ENCODE measurements around the gene PBXIP1.

Gene PBXIP1

DNA sequence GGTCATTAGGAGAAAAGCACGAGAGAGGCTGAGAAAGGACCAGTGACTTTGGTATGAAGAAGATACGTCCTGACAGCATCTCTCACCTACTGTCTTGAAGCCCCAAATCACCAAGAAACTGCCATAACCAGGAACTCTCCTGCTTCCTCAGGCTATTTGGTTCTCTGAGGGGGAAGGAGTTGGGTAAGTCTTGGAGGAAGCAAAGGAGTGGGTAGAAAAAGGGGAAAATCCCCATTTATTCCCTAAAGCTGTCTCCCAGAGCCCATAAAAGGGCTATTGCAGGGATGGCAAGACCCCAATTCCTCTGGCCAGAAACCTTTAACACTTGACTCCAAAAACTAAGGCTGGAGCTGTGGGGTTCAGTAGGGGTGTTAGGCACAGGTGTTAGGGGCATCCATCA, 2.1 kb upstream of the PBXIP1 start:
- no peak for TF ChIP-seq ZFP3 (CRISPR knock-in tag; IDR thresholded peaks at IDR 0.05)
- no peak for TF ChIP-seq PPARA (CRISPR knock-in tag; IDR thresholded peaks at IDR 0.05; ENCODE audit: borderline replicate concordance)
- TF ChIP-seq, protein P1, sequence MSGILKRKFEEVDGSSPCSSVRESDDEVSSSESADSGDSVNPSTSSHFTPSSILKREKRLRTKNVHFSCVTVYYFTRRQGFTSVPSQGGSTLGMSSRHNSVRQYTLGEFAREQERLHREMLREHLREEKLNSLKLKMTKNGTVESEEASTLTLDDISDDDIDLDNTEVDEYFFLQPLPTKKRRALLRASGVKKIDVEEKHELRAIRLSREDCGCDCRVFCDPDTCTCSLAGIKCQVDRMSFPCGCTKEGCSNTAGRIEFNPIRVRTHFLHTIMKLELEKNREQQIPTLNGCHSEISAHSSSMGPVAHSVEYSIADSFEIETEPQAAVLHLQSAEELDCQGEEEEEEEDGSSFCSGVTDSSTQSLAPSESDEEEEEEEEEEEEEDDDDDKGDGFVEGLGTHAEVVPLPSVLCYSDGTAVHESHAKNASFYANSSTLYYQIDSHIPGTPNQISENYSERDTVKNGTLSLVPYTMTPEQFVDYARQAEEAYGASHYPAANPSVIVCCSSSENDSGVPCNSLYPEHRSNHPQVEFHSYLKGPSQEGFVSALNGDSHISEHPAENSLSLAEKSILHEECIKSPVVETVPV (CRISPR knock-in tag; IDR thresholded peaks at IDR 0.05) = no peak
- TF ChIP-seq, protein P2, sequence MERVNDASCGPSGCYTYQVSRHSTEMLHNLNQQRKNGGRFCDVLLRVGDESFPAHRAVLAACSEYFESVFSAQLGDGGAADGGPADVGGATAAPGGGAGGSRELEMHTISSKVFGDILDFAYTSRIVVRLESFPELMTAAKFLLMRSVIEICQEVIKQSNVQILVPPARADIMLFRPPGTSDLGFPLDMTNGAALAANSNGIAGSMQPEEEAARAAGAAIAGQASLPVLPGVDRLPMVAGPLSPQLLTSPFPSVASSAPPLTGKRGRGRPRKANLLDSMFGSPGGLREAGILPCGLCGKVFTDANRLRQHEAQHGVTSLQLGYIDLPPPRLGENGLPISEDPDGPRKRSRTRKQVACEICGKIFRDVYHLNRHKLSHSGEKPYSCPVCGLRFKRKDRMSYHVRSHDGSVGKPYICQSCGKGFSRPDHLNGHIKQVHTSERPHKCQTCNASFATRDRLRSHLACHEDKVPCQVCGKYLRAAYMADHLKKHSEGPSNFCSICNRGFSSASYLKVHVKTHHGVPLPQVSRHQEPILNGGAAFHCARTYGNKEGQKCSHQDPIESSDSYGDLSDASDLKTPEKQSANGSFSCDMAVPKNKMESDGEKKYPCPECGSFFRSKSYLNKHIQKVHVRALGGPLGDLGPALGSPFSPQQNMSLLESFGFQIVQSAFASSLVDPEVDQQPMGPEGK (CRISPR knock-in tag; IDR thresholded peaks at IDR 0.05; ENCODE audit: borderline replicate concordance) = no peak
- TF ChIP-seq TOX (CRISPR knock-in tag; IDR thresholded peaks at IDR 0.05; ENCODE audit: borderline replicate concordance) = no peak
- TF ChIP-seq GLIS3 (CRISPR knock-in tag; IDR thresholded peaks at IDR 0.05) = no peak
- TF ChIP-seq, protein P3, sequence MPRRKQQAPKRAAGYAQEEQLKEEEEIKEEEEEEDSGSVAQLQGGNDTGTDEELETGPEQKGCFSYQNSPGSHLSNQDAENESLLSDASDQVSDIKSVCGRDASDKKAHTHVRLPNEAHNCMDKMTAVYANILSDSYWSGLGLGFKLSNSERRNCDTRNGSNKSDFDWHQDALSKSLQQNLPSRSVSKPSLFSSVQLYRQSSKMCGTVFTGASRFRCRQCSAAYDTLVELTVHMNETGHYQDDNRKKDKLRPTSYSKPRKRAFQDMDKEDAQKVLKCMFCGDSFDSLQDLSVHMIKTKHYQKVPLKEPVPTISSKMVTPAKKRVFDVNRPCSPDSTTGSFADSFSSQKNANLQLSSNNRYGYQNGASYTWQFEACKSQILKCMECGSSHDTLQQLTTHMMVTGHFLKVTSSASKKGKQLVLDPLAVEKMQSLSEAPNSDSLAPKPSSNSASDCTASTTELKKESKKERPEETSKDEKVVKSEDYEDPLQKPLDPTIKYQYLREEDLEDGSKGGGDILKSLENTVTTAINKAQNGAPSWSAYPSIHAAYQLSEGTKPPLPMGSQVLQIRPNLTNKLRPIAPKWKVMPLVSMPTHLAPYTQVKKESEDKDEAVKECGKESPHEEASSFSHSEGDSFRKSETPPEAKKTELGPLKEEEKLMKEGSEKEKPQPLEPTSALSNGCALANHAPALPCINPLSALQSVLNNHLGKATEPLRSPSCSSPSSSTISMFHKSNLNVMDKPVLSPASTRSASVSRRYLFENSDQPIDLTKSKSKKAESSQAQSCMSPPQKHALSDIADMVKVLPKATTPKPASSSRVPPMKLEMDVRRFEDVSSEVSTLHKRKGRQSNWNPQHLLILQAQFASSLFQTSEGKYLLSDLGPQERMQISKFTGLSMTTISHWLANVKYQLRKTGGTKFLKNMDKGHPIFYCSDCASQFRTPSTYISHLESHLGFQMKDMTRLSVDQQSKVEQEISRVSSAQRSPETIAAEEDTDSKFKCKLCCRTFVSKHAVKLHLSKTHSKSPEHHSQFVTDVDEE (CRISPR knock-in tag; IDR thresholded peaks at IDR 0.05) = no peak
- no peak for TF ChIP-seq ESRRG (CRISPR knock-in tag; IDR thresholded peaks at IDR 0.05)
- no peak for TF ChIP-seq ARNTL (CRISPR knock-in tag; IDR thresholded peaks at IDR 0.05; ENCODE audit: borderline replicate concordance, low read depth)
- TF ChIP-seq TCF4 (CRISPR knock-in tag; IDR thresholded peaks at IDR 0.05; ENCODE audit: borderline replicate concordance) = no peak
- no peak for TF ChIP-seq OSR1 (CRISPR knock-in tag; IDR thresholded peaks at IDR 0.05)
- TF ChIP-seq SNAI2 (CRISPR knock-in tag; IDR thresholded peaks at IDR 0.05) = no peak
- TF ChIP-seq ZNF70 (CRISPR knock-in tag; IDR thresholded peaks at IDR 0.05) = no peak
- TF ChIP-seq ZFP30 (CRISPR knock-in tag; IDR thresholded peaks at IDR 0.05) = no peak
- TF ChIP-seq ZC3H10 (CRISPR knock-in tag; IDR thresholded peaks at IDR 0.05) = no peak
- no peak for TF ChIP-seq BACH2 (CRISPR knock-in tag; IDR thresholded peaks at IDR 0.05; ENCODE audit: borderline replicate concordance)
- TF ChIP-seq CSDC2 (CRISPR knock-in tag; IDR thresholded peaks at IDR 0.05) = no peak
- TF ChIP-seq, protein P4, sequence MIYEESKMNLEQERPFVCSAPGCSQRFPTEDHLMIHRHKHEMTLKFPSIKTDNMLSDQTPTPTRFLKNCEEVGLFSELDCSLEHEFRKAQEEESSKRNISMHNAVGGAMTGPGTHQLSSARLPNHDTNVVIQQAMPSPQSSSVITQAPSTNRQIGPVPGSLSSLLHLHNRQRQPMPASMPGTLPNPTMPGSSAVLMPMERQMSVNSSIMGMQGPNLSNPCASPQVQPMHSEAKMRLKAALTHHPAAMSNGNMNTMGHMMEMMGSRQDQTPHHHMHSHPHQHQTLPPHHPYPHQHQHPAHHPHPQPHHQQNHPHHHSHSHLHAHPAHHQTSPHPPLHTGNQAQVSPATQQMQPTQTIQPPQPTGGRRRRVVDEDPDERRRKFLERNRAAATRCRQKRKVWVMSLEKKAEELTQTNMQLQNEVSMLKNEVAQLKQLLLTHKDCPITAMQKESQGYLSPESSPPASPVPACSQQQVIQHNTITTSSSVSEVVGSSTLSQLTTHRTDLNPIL (CRISPR knock-in tag; IDR thresholded peaks at IDR 0.05; ENCODE audit: low read depth) = no peak
- no peak for ATAC-seq

DNA sequence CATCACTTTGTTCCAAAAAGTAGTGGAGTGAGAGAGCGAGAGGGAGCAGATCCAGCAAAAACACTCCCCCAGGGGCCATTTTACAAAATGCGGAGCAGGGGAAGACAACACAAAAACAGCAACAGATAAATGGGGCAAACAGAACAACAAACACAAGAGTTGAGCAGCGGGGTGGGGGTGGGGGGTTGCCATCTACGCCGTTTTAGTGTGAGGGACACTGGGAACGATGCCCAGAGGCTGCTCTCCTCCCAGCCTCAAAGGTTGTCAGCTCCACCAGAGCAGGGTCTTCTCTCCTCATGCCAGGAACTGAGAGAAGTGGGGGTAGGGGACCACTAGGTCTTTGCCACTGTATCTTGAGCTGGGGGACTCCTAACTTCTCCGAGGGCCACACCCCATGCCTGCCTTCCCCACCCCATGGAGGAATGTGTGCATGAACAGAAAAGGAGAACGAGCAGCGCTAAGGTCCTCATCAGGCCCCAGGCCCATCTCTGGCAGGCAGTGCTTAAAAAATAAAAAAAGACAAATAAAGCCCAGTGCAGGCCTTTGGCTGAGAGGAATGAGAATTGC, 1.3 kb upstream of the PBXIP1 start:
- TF ChIP-seq RARB (CRISPR knock-in tag; IDR thresholded peaks at IDR 0.05) = no peak
- no peak for TF ChIP-seq ZFP30 (CRISPR knock-in tag; IDR thresholded peaks at IDR 0.05)
- TF ChIP-seq, protein P4 (CRISPR knock-in tag; IDR thresholded peaks at IDR 0.05; ENCODE audit: low read depth) = no peak
- TF ChIP-seq ESRRG (CRISPR knock-in tag; IDR thresholded peaks at IDR 0.05) = no peak
- no peak for TF ChIP-seq ZNF70 (CRISPR knock-in tag; IDR thresholded peaks at IDR 0.05)
- no peak for TF ChIP-seq CSDC2 (CRISPR knock-in tag; IDR thresholded peaks at IDR 0.05)
- TF ChIP-seq, protein P2 (CRISPR knock-in tag; IDR thresholded peaks at IDR 0.05; ENCODE audit: borderline replicate concordance) = no peak
- no peak for TF ChIP-seq PPARA (CRISPR knock-in tag; IDR thresholded peaks at IDR 0.05; ENCODE audit: borderline replicate concordance)
- TF ChIP-seq ZNF565 (CRISPR knock-in tag; conservative IDR thresholded peaks at IDR 0.05; ENCODE audit: low read depth) = no peak
- no peak for ATAC-seq

Measured in SK-N-SH treated with all-trans-retinoic acid at 6 μM for 48 hours (cell line).